HepG2 (cell line): ENCODE measurements around the gene GATC. TPM values are rescaled to one million over a fixed set of nuclear protein-coding genes. Genes with fewer than 3 reads are reported as not detected.

Source experiments
- AGO2 ChIP-seq: fragments of 200-400 bp; formaldehyde crosslinking; optimal IDR thresholded peaks from 2 replicates; pipeline ENCODE3; 2017; ENCODE audit warnings: mild to moderate bottlenecking, low read depth, low read length, moderate library complexity
- EP300 ChIP-seq, 3 experiments: sonication (generic) in 1 of 3; formaldehyde crosslinking in 1 of 3; IDR thresholded peaks; 2 replicates each; pipeline versions ENCODE4 v1.5.1 to v1.6.1; 2011 to 2020; ENCODE audit warnings: low read depth in 2 of 3, low read length in 2 of 3, borderline replicate concordance in 1 of 3, improper control_type of control experiment in 1 of 3, mild to moderate bottlenecking in 1 of 3, missing genetic modification reagents in 1 of 3, moderate library complexity in 1 of 3
- HCFC1 ChIP-seq: fragments of 150-350 bp; IDR thresholded peaks from 2 replicates; pipeline ENCODE4 v1.6.1; 2014; ENCODE audit warnings: low read depth, low read length
- HDAC1 ChIP-seq: sonication (generic); formaldehyde crosslinking; IDR thresholded peaks from 2 replicates; pipeline ENCODE4 v1.5.1; 2020; ENCODE audit warnings: mild to moderate bottlenecking, missing genetic modification reagents
- HNRNPL ChIP-seq: fragments of 200-400 bp; formaldehyde crosslinking; IDR thresholded peaks from 2 replicates; pipeline ENCODE4 v1.6.1; 2017; ENCODE audit warnings: mild to moderate bottlenecking, low read depth, low read length
- JDP2 ChIP-seq: sonication (generic); formaldehyde crosslinking; IDR thresholded peaks from 2 replicates; pipeline ENCODE4 v1.8.1; 2022; ENCODE audit warnings: missing genetic modification reagents, borderline replicate concordance
- REL ChIP-seq: sonication (generic); formaldehyde crosslinking; conservative IDR thresholded peaks from 2 replicates; pipeline ENCODE4 v1.8.0; 2022; ENCODE audit warnings: mild to moderate bottlenecking, missing genetic modification reagents, moderate library complexity
- RFX5 ChIP-seq: IDR thresholded peaks from 2 replicates; pipeline ENCODE4 v1.6.1; 2011; ENCODE audit warnings: low read depth, low read length, improper control_type of control experiment
- SIN3A ChIP-seq: IDR thresholded peaks from 2 replicates; pipeline ENCODE4 v1.6.1; 2011; ENCODE audit warnings: low read depth, mild to moderate bottlenecking, control low read depth, low read length, borderline replicate concordance
- SOX13 ChIP-seq, 3 experiments: fragments of 450-650 bp in 1 of 3; sonication (generic) in 1 of 3; formaldehyde crosslinking in 1 of 3; IDR thresholded peaks in 2 of 3; conservative IDR thresholded peaks in 1 of 3; 2 replicates each; pipeline versions ENCODE4 v1.5.0 to v1.6.1; 2016 to 2020; ENCODE audit warnings: antibody characterized with exemption in 1 of 3, mild to moderate bottlenecking in 1 of 3, missing compliant biosample characterization in 1 of 3, missing genetic modification reagents in 1 of 3, moderate library complexity in 1 of 3
- U2AF1 ChIP-seq: fragments of 200-400 bp; formaldehyde crosslinking; optimal IDR thresholded peaks from 2 replicates; pipeline ENCODE3; 2017; ENCODE audit warnings: mild to moderate bottlenecking, low read depth, low read length
- ZBTB42 ChIP-seq: sonication (generic); formaldehyde crosslinking; IDR thresholded peaks from 2 replicates; pipeline ENCODE4 v1.5.0; 2020; ENCODE audit warnings: mild to moderate bottlenecking, missing genetic modification reagents
- ZFP62 ChIP-seq: sonication (generic); formaldehyde crosslinking; IDR thresholded peaks from 2 replicates; pipeline ENCODE4 v1.4.0; 2020; ENCODE audit warnings: missing genetic modification reagents
- ZKSCAN5 ChIP-seq: sonication (generic); formaldehyde crosslinking; IDR thresholded peaks from 2 replicates; pipeline ENCODE4 v1.5.1; 2020; ENCODE audit warnings: mild to moderate bottlenecking, missing genetic modification reagents
- ZNF331 ChIP-seq: sonication (generic); formaldehyde crosslinking; IDR thresholded peaks from 2 replicates; pipeline ENCODE4 v1.4.0; 2020; ENCODE audit warnings: missing genetic modification reagents
- ZNF335 ChIP-seq: sonication (generic); formaldehyde crosslinking; IDR thresholded peaks from 2 replicates; pipeline ENCODE4 v1.4.0; 2020; ENCODE audit warnings: missing genetic modification reagents
- ZNF33A ChIP-seq: sonication (generic); formaldehyde crosslinking; IDR thresholded peaks from 2 replicates; pipeline ENCODE4 v1.5.1; 2020; ENCODE audit warnings: missing genetic modification reagents, mild to moderate bottlenecking, moderate library complexity, borderline replicate concordance
- ZNF34 ChIP-seq: sonication (generic); formaldehyde crosslinking; IDR thresholded peaks from 2 replicates; pipeline ENCODE4 v1.4.0; 2020; ENCODE audit warnings: mild to moderate bottlenecking, missing genetic modification reagents, borderline replicate concordance
- ZNF782 ChIP-seq: sonication (generic); formaldehyde crosslinking; IDR thresholded peaks from 2 replicates; pipeline ENCODE4 v1.4.0; 2020; ENCODE audit warnings: missing genetic modification reagents, mild to moderate bottlenecking, borderline replicate concordance
- polyA plus RNA-seq, 8 experiments: library from polyadenylated mRNA; depleted of rRNA in 3 of 8; stranded (reverse) in 7 of 8; unstranded in 1 of 8; fragments of >200 nt; fragmentation: Illumina TruSeq in 4 of 8; extraction: Trizol in 4 of 8; gene quantifications; 2 replicates each; pipeline versions ENCODE4 v1.2.1 to v1.2.3, GENCODE V29; 2011 to 2016; ENCODE audit warnings: low read depth in 4 of 8, missing spikeins in 1 of 8, mixed read lengths in 1 of 8; ENCODE audit not compliant: insufficient read depth in 1 of 8
- total RNA-seq, 5 experiments: library from RNA; depleted of rRNA; stranded (reverse); fragments of >200 nt; fragmentation: Illumina TruSeq; extraction: Trizol; gene quantifications; 2 replicates each; pipeline ENCODE4 v1.2.3, GENCODE V29; 2016; ENCODE audit warnings: low read depth in 1 of 5
- TF ChIP-seq, protein P1 (sequence below): IDR thresholded peaks from 2 replicates; pipeline ENCODE4 v1.6.1; 2016; ENCODE audit warnings: mild to moderate bottlenecking
- TF ChIP-seq, protein P2 (sequence below): sonication (generic); formaldehyde crosslinking; IDR thresholded peaks from 2 replicates; pipeline ENCODE4 v1.5.0; 2020; ENCODE audit warnings: mild to moderate bottlenecking, low read depth, missing genetic modification reagents, borderline replicate concordance
- TF ChIP-seq, protein P3 (sequence below): sonication (generic); formaldehyde crosslinking; IDR thresholded peaks from 2 replicates; pipeline ENCODE4 v1.5.0; 2020; ENCODE audit warnings: mild to moderate bottlenecking, missing genetic modification reagents
- TF ChIP-seq, protein P4 (sequence below): sonication (generic); formaldehyde crosslinking; IDR thresholded peaks from 2 replicates; pipeline ENCODE4 v1.8.1; 2022; ENCODE audit warnings: mild to moderate bottlenecking, missing genetic modification reagents

GATC gene
- total and polyA plus RNA-seq, 2 of the 13 experiments (the other 11 are each of a cell fraction or from before 2014, with no cell fraction given) = 17.7 to 29.7 TPM

DNA sequence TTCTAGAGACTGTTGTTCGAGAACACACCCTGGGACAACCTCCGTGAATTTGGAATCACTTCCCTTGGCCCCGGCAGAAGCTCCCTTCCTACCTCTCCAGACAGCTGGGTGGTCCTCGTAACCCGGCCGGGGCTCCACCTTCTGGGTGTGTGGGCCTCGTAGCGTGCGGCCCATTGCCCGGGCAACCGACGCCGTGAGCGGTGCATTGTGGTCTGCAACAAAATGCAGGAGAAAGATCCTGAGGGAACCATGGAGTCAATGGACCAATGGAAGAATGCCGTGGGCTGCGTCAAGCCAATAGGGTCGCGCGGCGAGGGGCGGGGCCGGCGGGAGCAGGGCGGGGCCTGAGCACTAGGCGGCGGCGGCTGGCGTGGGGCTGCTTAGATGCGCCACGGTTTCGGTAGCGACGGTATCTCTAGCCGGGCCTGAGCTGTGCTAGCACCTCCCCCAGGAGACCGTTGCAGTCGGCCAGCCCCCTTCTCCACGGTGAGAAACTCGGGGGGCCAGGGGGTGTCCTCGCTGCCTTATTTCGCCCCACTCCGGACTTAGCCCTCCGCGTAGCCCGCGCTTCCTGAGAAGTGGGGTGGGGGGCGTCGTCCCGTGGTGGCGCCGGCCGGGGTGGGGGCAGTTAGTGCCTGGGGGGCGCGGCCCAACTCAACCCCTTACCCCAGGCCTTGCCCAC is 49.6 kb downstream of the GATC start, which contains the start of gene DYNLL1 (continued):
- TF ChIP-seq, protein P1, sequence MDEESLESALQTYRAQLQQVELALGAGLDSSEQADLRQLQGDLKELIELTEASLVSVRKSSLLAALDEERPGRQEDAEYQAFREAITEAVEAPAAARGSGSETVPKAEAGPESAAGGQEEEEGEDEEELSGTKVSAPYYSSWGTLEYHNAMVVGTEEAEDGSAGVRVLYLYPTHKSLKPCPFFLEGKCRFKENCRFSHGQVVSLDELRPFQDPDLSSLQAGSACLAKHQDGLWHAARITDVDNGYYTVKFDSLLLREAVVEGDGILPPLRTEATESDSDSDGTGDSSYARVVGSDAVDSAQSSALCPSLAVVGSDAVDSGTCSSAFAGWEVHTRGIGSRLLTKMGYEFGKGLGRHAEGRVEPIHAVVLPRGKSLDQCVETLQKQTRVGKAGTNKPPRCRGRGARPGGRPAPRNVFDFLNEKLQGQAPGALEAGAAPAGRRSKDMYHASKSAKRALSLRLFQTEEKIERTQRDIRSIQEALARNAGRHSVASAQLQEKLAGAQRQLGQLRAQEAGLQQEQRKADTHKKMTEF (CRISPR knock-in tag) = peak; percentile 50; the same call in 1 of the 2 replicates
- TF ChIP-seq U2AF1 = no peak
- TF ChIP-seq SOX13 (IDR thresholded peaks at IDR 0.05) = no peak
- peak in 1 of 2 experiments; percentile 30; a peak in 1 of 4 replicates for TF ChIP-seq SOX13 (CRISPR knock-in tag; conservative IDR thresholded peaks at IDR 0.05 in 1 of 2, IDR thresholded peaks at IDR 0.05 in 1 of 2)
- TF ChIP-seq ZNF33A (CRISPR knock-in tag) = no peak
- TF ChIP-seq HNRNPL = no peak
- TF ChIP-seq JDP2 (CRISPR knock-in tag) = no peak
- no peak for TF ChIP-seq ZNF34 (CRISPR knock-in tag)
- peak; percentile 37; the same call in 1 of the 2 replicates for TF ChIP-seq HCFC1
- no peak for TF ChIP-seq REL (CRISPR knock-in tag)
- TF ChIP-seq ZNF335 (CRISPR knock-in tag) = 0 out of 2 replicates have a peak, but pooled peaks have one; percentile 59
- TF ChIP-seq ZFP62 (CRISPR knock-in tag) = no peak
- TF ChIP-seq RFX5 = no peak
- peak; percentile 61 for TF ChIP-seq AGO2
- TF ChIP-seq HDAC1 (CRISPR knock-in tag) = peak; percentile 96
- TF ChIP-seq, protein P2, sequence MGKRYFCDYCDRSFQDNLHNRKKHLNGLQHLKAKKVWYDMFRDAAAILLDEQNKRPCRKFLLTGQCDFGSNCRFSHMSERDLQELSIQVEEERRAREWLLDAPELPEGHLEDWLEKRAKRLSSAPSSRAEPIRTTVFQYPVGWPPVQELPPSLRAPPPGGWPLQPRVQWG (CRISPR knock-in tag) = no peak
- peak; percentile 74; the same call in 1 of the 2 replicates for TF ChIP-seq ZBTB42 (CRISPR knock-in tag)
- TF ChIP-seq, protein P3, sequence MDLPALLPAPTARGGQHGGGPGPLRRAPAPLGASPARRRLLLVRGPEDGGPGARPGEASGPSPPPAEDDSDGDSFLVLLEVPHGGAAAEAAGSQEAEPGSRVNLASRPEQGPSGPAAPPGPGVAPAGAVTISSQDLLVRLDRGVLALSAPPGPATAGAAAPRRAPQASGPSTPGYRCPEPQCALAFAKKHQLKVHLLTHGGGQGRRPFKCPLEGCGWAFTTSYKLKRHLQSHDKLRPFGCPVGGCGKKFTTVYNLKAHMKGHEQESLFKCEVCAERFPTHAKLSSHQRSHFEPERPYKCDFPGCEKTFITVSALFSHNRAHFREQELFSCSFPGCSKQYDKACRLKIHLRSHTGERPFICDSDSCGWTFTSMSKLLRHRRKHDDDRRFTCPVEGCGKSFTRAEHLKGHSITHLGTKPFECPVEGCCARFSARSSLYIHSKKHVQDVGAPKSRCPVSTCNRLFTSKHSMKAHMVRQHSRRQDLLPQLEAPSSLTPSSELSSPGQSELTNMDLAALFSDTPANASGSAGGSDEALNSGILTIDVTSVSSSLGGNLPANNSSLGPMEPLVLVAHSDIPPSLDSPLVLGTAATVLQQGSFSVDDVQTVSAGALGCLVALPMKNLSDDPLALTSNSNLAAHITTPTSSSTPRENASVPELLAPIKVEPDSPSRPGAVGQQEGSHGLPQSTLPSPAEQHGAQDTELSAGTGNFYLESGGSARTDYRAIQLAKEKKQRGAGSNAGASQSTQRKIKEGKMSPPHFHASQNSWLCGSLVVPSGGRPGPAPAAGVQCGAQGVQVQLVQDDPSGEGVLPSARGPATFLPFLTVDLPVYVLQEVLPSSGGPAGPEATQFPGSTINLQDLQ = peak; percentile 70; the same call in 1 of the 2 replicates
- TF ChIP-seq EP300 (IDR thresholded peaks at IDR 0.05; ENCODE audit: low read depth in 2 of 2, low read length in 2 of 2) = peak in 1 of 2 experiments; percentile 55; a peak in 3 of 4 replicates
- no peak for TF ChIP-seq EP300 (CRISPR knock-in tag; IDR thresholded peaks at IDR 0.05; ENCODE audit: borderline replicate concordance)
- TF ChIP-seq ZKSCAN5 (CRISPR knock-in tag) = 0 out of 2 replicates have a peak, but pooled peaks have one; percentile 14
- TF ChIP-seq, protein P4, sequence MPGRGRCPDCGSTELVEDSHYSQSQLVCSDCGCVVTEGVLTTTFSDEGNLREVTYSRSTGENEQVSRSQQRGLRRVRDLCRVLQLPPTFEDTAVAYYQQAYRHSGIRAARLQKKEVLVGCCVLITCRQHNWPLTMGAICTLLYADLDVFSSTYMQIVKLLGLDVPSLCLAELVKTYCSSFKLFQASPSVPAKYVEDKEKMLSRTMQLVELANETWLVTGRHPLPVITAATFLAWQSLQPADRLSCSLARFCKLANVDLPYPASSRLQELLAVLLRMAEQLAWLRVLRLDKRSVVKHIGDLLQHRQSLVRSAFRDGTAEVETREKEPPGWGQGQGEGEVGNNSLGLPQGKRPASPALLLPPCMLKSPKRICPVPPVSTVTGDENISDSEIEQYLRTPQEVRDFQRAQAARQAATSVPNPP (CRISPR knock-in tag) = no peak
- peak; percentile 100 for TF ChIP-seq SIN3A
- no peak for TF ChIP-seq ZNF782
- no peak for TF ChIP-seq ZNF331 (CRISPR knock-in tag)
